ENCODE measurements around the gene AKAP10. TPM values are rescaled to one million over a fixed set of nuclear protein-coding genes. Genes with fewer than 3 reads are reported as not detected.

Gene AKAP10
- total and polyA plus RNA-seq, 2 of the 8 experiments (the other 6 are each of a cell fraction or from before 2014, with no cell fraction given), result 13.3 to 27.0 TPM

DNA sequence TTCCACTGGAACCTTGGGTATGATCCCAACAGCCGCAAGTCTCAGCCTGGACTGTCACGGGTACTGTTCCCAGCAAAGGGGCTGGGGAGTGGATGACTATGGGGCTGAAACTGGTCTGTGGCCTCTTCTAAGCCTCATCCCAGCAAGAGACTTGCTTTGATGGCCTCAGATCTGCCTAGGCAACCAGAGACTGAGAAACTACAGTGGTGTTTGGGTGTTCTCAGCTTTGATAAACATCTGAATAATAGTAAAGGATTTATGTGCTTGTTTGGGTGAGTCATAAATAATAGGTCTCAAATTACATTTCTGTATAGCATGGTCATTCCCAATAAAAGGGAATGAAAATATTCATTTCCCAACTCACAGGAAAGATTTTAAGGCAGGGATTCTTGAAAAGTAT lies 79.7 kb downstream of the AKAP10 start:
- Histone ChIP-seq H3K4me2 (ENCODE audit: insufficient read depth in 1 of 2, low read depth in 2 of 2, low read length in 2 of 2) (no peak overlapping the region), H3K36me3 (ENCODE audit: control insufficient read depth in 2 of 4, insufficient read depth in 4 of 4, low read length in 3 of 4) (peaks cover 0 to 3% (median 1%) of the 10 kb centered on the region in 4 experiments; a peak in 1 of 8 replicates), H3K4ac (replicated peaks; ENCODE audit: insufficient read length, low read depth, low read length) (no peak overlapping the region)
- TF ChIP-seq, protein P1, sequence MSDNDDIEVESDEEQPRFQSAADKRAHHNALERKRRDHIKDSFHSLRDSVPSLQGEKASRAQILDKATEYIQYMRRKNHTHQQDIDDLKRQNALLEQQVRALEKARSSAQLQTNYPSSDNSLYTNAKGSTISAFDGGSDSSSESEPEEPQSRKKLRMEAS (IDR thresholded peaks at IDR 0.05), result no peak
- no peak for TF ChIP-seq YY1 (IDR thresholded peaks at IDR 0.05; ENCODE audit: low read depth, low read length)

More for the DNA sequence above, 79.7 kb downstream of the AKAP10 start:
- Histone ChIP-seq H2BK20ac (ENCODE audit: low read length) (no peak overlapping the region), H3K23me2 (ENCODE audit: low read depth, low read length) (no peaks in the 10 kb centered on the region), H3K23ac (ENCODE audit: insufficient read length) (no peak overlapping the region), H2BK5ac (ENCODE audit: low read depth, low read length) (no peak overlapping the region), H4K5ac (ENCODE audit: insufficient read length, low read depth, low read length) (no peak overlapping the region), H3K18ac (ENCODE audit: extremely low read depth, low read length) (no peak overlapping the region), H2BK12ac (ENCODE audit: low read depth, low read length) (peak overlapping the region; percentile 19; the same call in 1 of the 2 replicates), H3K27ac (ENCODE audit: low read depth, low read length) (no peak overlapping the region), H3K9ac (replicated peaks in 1 of 4; ENCODE audit: extremely low read depth in 1 of 4, low read depth in 3 of 4, low read length in 3 of 4) (no peak overlapping the region), H3K79me1 (ENCODE audit: low read depth, low read length) (no peaks in the 10 kb centered on the region), H3K79me2 (ENCODE audit: control insufficient read depth in 1 of 2, insufficient read depth in 2 of 2, low read length in 2 of 2) (no peaks in the 10 kb centered on the region), H3K4me1 (replicated peaks in 1 of 4; ENCODE audit: control insufficient read depth in 3 of 4, insufficient read depth in 4 of 4, low read length in 3 of 4) (no peaks in the 10 kb centered on the region; a peak in 1 of 7 replicates), H3K56ac (replicated peaks; ENCODE audit: insufficient read length, low read depth, low read length) (no peak overlapping the region), H4K91ac (replicated peaks; ENCODE audit: insufficient read length, low read length) (no peak overlapping the region), H4K8ac (ENCODE audit: extremely low read depth, insufficient read depth, low read length) (no peak overlapping the region), H3K27me3 (replicated peaks in 1 of 4; ENCODE audit: control insufficient read depth in 3 of 4, extremely low read depth in 1 of 4, insufficient read depth in 3 of 4, low read length in 3 of 4) (no peaks in the 10 kb centered on the region), H3K14ac (ENCODE audit: insufficient read length) (no peak overlapping the region), H2AK5ac (ENCODE audit: low read depth, low read length) (no peak overlapping the region), H2BK120ac (replicated peaks; ENCODE audit: low read depth, low read length) (no peak overlapping the region), H3K4me3 (ENCODE audit: extremely low read depth in 1 of 4, insufficient read depth in 2 of 4, low read depth in 3 of 4, low read length in 4 of 4) (no peak overlapping the region), H3K9me3 (ENCODE audit: insufficient read depth in 2 of 2, low read depth in 1 of 2, low read length in 1 of 2) (no peaks in the 10 kb centered on the region), H2AFZ (ENCODE audit: low read length) (no peak overlapping the region), H4K20me1 (replicated peaks in 1 of 2; ENCODE audit: control insufficient read depth in 1 of 2, insufficient read depth in 2 of 2, low read length in 2 of 2) (no peaks in the 10 kb centered on the region), H2BK15ac (ENCODE audit: low read length) (no peak overlapping the region)
- ChIA-PET POLR2A (ENCODE audit: partially characterized antibody) (no interaction called here), CTCF (ENCODE audit: partially characterized antibody) (no interaction called here)
- FAIRE-seq (no peak), DNase-seq (ENCODE audit: low read depth in 1 of 2, low spot score in 2 of 2) (no peak)
- WGBS, 2 experiments (ENCODE audit: extremely low coverage in 1 of 2, insufficient coverage in 1 of 2, insufficient read length in 1 of 2, insufficient replicate concordance in 2 of 2, low coverage in 1 of 2, low lambda C conversion rate in 2 of 2, missing lambda C conversion rate in 1 of 2), result 96% methylated on average over 2 of the region's 2 CpGs; no CpG with 5 or more reads in 1 of the 2 experiments

All from H1 (cell line).